OCI-LY7 (cell line): ENCODE results near the gene SUPT5H. TPM values are rescaled to one million over a fixed set of nuclear protein-coding genes. Genes with fewer than 3 reads are reported as not detected.

Source experiments
- BruUV-seq: library from RNA; stranded (reverse); fragments of 400-500 nt; replicated peaks from 2 replicates; lab custom pipeline; 2021; lab: Mats Ljungman, UMichigan
- CTCF ChIA-PET: fragments of 300-600 bp; sonication (Branson Sonifier 250); formaldehyde crosslinking; loops from one replicate; lab custom pipeline; 2022; ENCODE audit warnings: antibody characterized with exemption; ENCODE audit not compliant: unreplicated experiment; lab: Charles Lee
- POLR2A ChIA-PET: fragments of 300-600 bp; sonication (Branson Sonifier 250); formaldehyde crosslinking; loops from one replicate; lab custom pipeline; 2022; ENCODE audit warnings: antibody characterized with exemption; lab: Charles Lee
- DNase-seq: peaks from one replicate; pipeline ENCODE4 v3.0.0-alpha.2; 2015; ENCODE audit warnings: low spot score
- H2AFZ ChIP-seq: fragments of 200-600 bp; sonication (generic), shearing (Covaris generic); 2 replicates; pipeline ENCODE4 v1.6.1; 2014; ENCODE audit warnings: mild to moderate bottlenecking, antibody characterized with exemption, low read length, moderate library complexity
- H3K27ac ChIP-seq: fragments of 200-600 bp; sonication (generic); 2 replicates; pipeline ENCODE4 v1.5.1; 2014; ENCODE audit warnings: mixed run types, low read depth, mild to moderate bottlenecking, moderate library complexity, low read length, inconsistent platforms; ENCODE audit not compliant: poor library complexity, severe bottlenecking
- H3K36me3 ChIP-seq: fragments of 200-600 bp; sonication (generic); 2 replicates; pipeline ENCODE4 v1.6.1; 2014; ENCODE audit warnings: mild to moderate bottlenecking, antibody characterized with exemption, low read length, moderate library complexity, mixed read lengths; ENCODE audit not compliant: insufficient read depth
- H3K4me1 ChIP-seq: fragments of 200-600 bp; sonication (generic); 2 replicates; pipeline ENCODE4 v1.5.1; 2014; ENCODE audit warnings: mild to moderate bottlenecking, low read length; ENCODE audit not compliant: insufficient read depth, poor library complexity, severe bottlenecking
- H3K4me2 ChIP-seq: fragments of 200-600 bp; sonication (generic); 2 replicates; pipeline ENCODE4 v1.6.1; 2014; ENCODE audit warnings: mild to moderate bottlenecking, low read length
- H3K4me3 ChIP-seq: fragments of 200-600 bp; sonication (generic); 2 replicates; pipeline ENCODE4 v1.5.1; 2014; ENCODE audit warnings: mild to moderate bottlenecking, low read depth, low read length; ENCODE audit not compliant: poor library complexity, severe bottlenecking
- H3K79me2 ChIP-seq: fragments of 200-600 bp; sonication (generic); 2 replicates; pipeline ENCODE4 v1.6.1; 2016; ENCODE audit warnings: low read depth, mild to moderate bottlenecking, low read length, moderate library complexity, mixed read lengths; ENCODE audit not compliant: insufficient read depth
- H3K9me2 ChIP-seq: fragments of 200-600 bp; sonication (generic); 2 replicates; pipeline ENCODE4 v1.6.1; 2016; ENCODE audit warnings: mild to moderate bottlenecking, low read length, mixed read lengths; ENCODE audit not compliant: insufficient read depth
- H3K9me3 ChIP-seq: fragments of 200-600 bp; sonication (generic); 2 replicates; pipeline ENCODE4 v1.6.1; 2014; ENCODE audit warnings: mild to moderate bottlenecking, mixed run types, low read length, mixed read lengths
- H4K20me1 ChIP-seq: fragments of 200-600 bp; sonication (generic); 2 replicates; pipeline ENCODE4 v1.6.1; 2014; ENCODE audit warnings: mild to moderate bottlenecking, antibody characterized with exemption, low read length, moderate library complexity, mixed read lengths; ENCODE audit not compliant: insufficient read depth
- CTCF ChIP-seq: fragments of 200-600 bp; sonication (generic); conservative IDR thresholded peaks from 2 replicates; pipeline ENCODE4 v1.5.1; 2014; ENCODE audit warnings: mild to moderate bottlenecking, antibody characterized with exemption, low read length, moderate library complexity, mixed read lengths
- EZH2phosphoT487 ChIP-seq: fragments of 200-600 bp; sonication (generic); IDR thresholded peaks from 2 replicates; pipeline ENCODE4 v1.6.1; 2018; ENCODE audit warnings: low read depth, borderline replicate concordance, mild to moderate bottlenecking, mixed run types, antibody characterized with exemption, low read length, moderate library complexity, mixed read lengths
- intact Hi-C: fragments of 100-400 bp; cut with micrococcal nuclease; formaldehyde crosslinking; loops from one replicate; pipeline ENCODE4 v1.10.0; 2022; ENCODE audit not compliant: unreplicated experiment
- total RNA-seq, 2 experiments: library from RNA; depleted of rRNA in 1 of 2; stranded (reverse); fragments of >200 nt in 1 of 2; shearing (Covaris generic) in 1 of 2; gene quantifications; 2 replicates each; pipeline ENCODE4 v1.2.3, GENCODE V29; 2014 to 2022

The SUPT5H gene
- total RNA-seq, 2 experiments from 2014 or later, result 70.1 to 175 TPM

- DNase-seq, result no peak
- Histone ChIP-seq H2AFZ (no peak overlapping the region), H3K4me3 (no peak overlapping the region), H4K20me1 (no peaks in the 10 kb centered on the region), H3K9me3 (no peaks in the 10 kb centered on the region), H3K4me2 (no peak overlapping the region), H3K79me2 (no peaks in the 10 kb centered on the region), H3K36me3 (peaks cover 97% of the 10 kb centered on the region), H3K4me1 (no peaks in the 10 kb centered on the region), H3K27ac (no peak overlapping the region), H3K9me2 (no peaks in the 10 kb centered on the region)
- ChIA-PET CTCF (no interaction called here), POLR2A (no interaction called here)
- BruUV-seq, result no TSS peak
- intact Hi-C loops, result no loop called here
- TF ChIP-seq CTCF (no peak), EZH2phosphoT487 (no peak)
These were observed 24.2 kb downstream of the SUPT5H start for GRCh38 chr19:39469567-39469966.

GRCh38 chr19:39470724-39471339 lies 25.4 kb downstream of the SUPT5H start:
- Histone ChIP-seq H4K20me1 (no peaks in the 10 kb centered on the region), H3K9me3 (no peaks in the 10 kb centered on the region), H3K4me2 (no peak overlapping the region), H3K4me3 (no peak overlapping the region), H3K36me3 (peaks cover 97% of the 10 kb centered on the region), H2AFZ (no peak overlapping the region), H3K9me2 (no peaks in the 10 kb centered on the region), H3K4me1 (no peaks in the 10 kb centered on the region), H3K79me2 (no peaks in the 10 kb centered on the region), H3K27ac (no peak overlapping the region)
- no peak for DNase-seq
- no TSS peak for BruUV-seq
- ChIA-PET POLR2A (no interaction called here), CTCF (no interaction called here)
- intact Hi-C loops, result no loop called here
- TF ChIP-seq CTCF (no peak), EZH2phosphoT487 (no peak)

- TF ChIP-seq EZH2phosphoT487 (no peak), CTCF (no peak)
- H3K79me2 ChIP-seq, result no peaks in the 10 kb centered on the region
- H3K4me2 ChIP-seq, result no peak overlapping the region
- ChIA-PET CTCF (no interaction called here), POLR2A (interaction anchor here (0.6 kb wide), 1 partner anchor 18 kb away, joined by 3 read pairs; no protein-coding TSS in a partner anchor)
- no TSS peak for BruUV-seq
- H3K4me1 ChIP-seq, result no peaks in the 10 kb centered on the region
- H4K20me1 ChIP-seq, result no peaks in the 10 kb centered on the region
- H3K9me3 ChIP-seq, result no peaks in the 10 kb centered on the region
- intact Hi-C loops, result no loop called here
- H2AFZ ChIP-seq, result no peak overlapping the region
- DNase-seq, result no peak
- H3K4me3 ChIP-seq, result no peak overlapping the region
- peaks cover 99% of the 10 kb centered on the region for H3K36me3 ChIP-seq
- H3K9me2 ChIP-seq, result no peaks in the 10 kb centered on the region
- H3K27ac ChIP-seq, result no peak overlapping the region
These were observed 26.6 kb downstream of the SUPT5H start for GRCh38 chr19:39471756-39472536.
